Cardiac muscle cell (in vitro differentiated cells and primary cell): ENCODE data around the gene AUTS2. TPM values are rescaled to one million over a fixed set of nuclear protein-coding genes. Genes with fewer than 3 reads are reported as not detected.

Source experiments
- DNase-seq, 2 donors: peaks; one replicate each; pipeline versions ENCODE4 v3.0.0 to v3.0.0-alpha.2; 2010 to 2017; ENCODE audit warnings: low read depth in 1 of 2, low spot score in 1 of 2
- H3K27ac ChIP-seq: fragments of 200-600 bp; sonication (generic); 2 replicates; pipeline ENCODE4 v1.5.1; 2016
- H3K27me3 ChIP-seq: fragments of 200-600 bp; sonication (generic); 2 replicates; pipeline ENCODE4 v1.6.0; 2016; ENCODE audit warnings: control low read depth
- H3K36me3 ChIP-seq: fragments of 200-600 bp; sonication (generic); 2 replicates; pipeline ENCODE4 v1.5.1; 2016; ENCODE audit warnings: control low read depth
- H3K4me1 ChIP-seq: fragments of 200-600 bp; sonication (generic); 2 replicates; pipeline ENCODE4 v1.8.1; 2017; ENCODE audit warnings: low read depth, mild to moderate bottlenecking, mixed run types
- H3K4me3 ChIP-seq: fragments of 200-600 bp; sonication (generic); 2 replicates; pipeline ENCODE4 v1.5.1; 2016; ENCODE audit warnings: mild to moderate bottlenecking
- H3K9me3 ChIP-seq: fragments of 200-600 bp; sonication (generic); 2 replicates; pipeline ENCODE4 v1.5.1; 2017; ENCODE audit warnings: low read depth, mild to moderate bottlenecking, control low read depth
- CTCF ChIP-seq: IDR thresholded peaks from 2 replicates; pipeline ENCODE4 v1.5.1; 2012; ENCODE audit warnings: low read depth, mild to moderate bottlenecking, low read length
- polyA plus RNA-seq: library from polyadenylated mRNA; unstranded; fragments of >200 nt; fragmentation: Nextera tagmentation; extraction: Ambion mirVana; gene quantifications from 2 replicates; pipeline ENCODE4 v1.2.1, GENCODE V29; 2016
- total RNA-seq: library from RNA; depleted of rRNA; stranded (reverse); fragments of >200 nt; gene quantifications from 2 replicates; pipeline ENCODE4 v1.2.3, GENCODE V29; 2016

Gene AUTS2
- total and polyA plus RNA-seq, 2 experiments from 2014 or later, result 41.0 to 45.5 TPM

- no peak for TF ChIP-seq CTCF
- no peaks in the 10 kb centered on the region for H3K27me3 ChIP-seq
- no peaks in the 10 kb centered on the region for H3K9me3 ChIP-seq
- DNase-seq, result no peak
- no peak overlapping the region for H3K4me3 ChIP-seq
- H3K36me3 ChIP-seq, result no peaks in the 10 kb centered on the region
- H3K27ac ChIP-seq, result no peak overlapping the region
- peaks cover 12% of the 10 kb centered on the region for H3K4me1 ChIP-seq
Observed at GRCh38 chr7:69911337-69911736, 313.1 kb downstream of the AUTS2 start.

- H3K27me3 ChIP-seq, result no peaks in the 10 kb centered on the region
- H3K36me3 ChIP-seq, result no peaks in the 10 kb centered on the region
- no peak overlapping the region for H3K27ac ChIP-seq
- no peak overlapping the region for H3K4me3 ChIP-seq
- H3K4me1 ChIP-seq, result peaks cover 8% of the 10 kb centered on the region
- no peak for TF ChIP-seq CTCF
- DNase-seq, result no peak
- H3K9me3 ChIP-seq, result no peaks in the 10 kb centered on the region
Observed at GRCh38 chr7:69912141-69912540, 313.9 kb downstream of the AUTS2 start.

- Histone ChIP-seq H3K36me3 (no peaks in the 10 kb centered on the region), H3K4me1 (peaks cover 8% of the 10 kb centered on the region), H3K27me3 (no peaks in the 10 kb centered on the region), H3K4me3 (no peak overlapping the region), H3K27ac (no peak overlapping the region), H3K9me3 (no peaks in the 10 kb centered on the region)
- no peak for TF ChIP-seq CTCF
- no peak for DNase-seq
Observed at GRCh38 chr7:69912846-69913245, 314.6 kb downstream of the AUTS2 start.

- no peak for DNase-seq
- no peaks in the 10 kb centered on the region for H3K27me3 ChIP-seq
- no peak for TF ChIP-seq CTCF
Observed at GRCh38 chr7:69919426-69920111, 321.3 kb downstream of the AUTS2 start.

GRCh38 chr7:69920797-69921196 lies 322.5 kb downstream of the AUTS2 start:
- Histone ChIP-seq H3K9me3 (no peaks in the 10 kb centered on the region), H3K27ac (no peak overlapping the region), H3K27me3 (no peaks in the 10 kb centered on the region), H3K36me3 (no peaks in the 10 kb centered on the region), H3K4me1 (peaks cover 9% of the 10 kb centered on the region), H3K4me3 (no peak overlapping the region)
- no peak for DNase-seq
- TF ChIP-seq CTCF, result no peak

More at GRCh38 chr7:69919426-69920111, 321.3 kb downstream of the AUTS2 start:
- no peak overlapping the region for H3K27ac ChIP-seq
- H3K36me3 ChIP-seq, result no peaks in the 10 kb centered on the region
- no peaks in the 10 kb centered on the region for H3K9me3 ChIP-seq
- H3K4me1 ChIP-seq, result peaks cover 9% of the 10 kb centered on the region
- no peak overlapping the region for H3K4me3 ChIP-seq
